Measurements from ENCODE around the gene INPP5A.

Gene INPP5A

GRCh38 chr10:132631338-132631735, 93.8 kb downstream of the INPP5A start:
- peak; percentile 71 for DNase-seq (ENCODE audit: low spot score)

DNA sequence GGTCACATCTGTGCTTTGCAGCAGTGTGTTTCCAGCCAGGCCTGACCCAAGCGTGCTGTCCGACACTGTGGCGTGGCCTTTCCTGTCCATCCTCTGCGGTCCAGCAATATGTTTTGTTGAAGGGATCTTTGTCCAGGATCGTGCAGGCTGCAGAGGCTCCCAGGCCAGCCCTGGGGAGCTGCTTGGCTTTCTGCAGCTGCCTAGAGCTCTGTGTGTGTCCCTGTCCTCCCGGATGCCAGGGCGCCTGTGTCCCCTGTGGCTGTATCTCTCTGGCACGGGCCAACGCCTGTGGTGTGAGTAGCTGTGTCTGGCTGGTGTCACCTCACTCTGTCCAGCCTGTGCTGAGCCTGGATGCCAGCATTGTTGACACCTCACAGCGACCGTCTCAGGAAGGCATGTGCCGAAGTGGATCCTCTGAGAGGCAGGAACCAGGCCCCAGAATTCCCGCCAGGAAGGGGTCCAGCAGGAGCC, 94.5 kb downstream of the INPP5A start:
- no peak for DNase-seq (ENCODE audit: low spot score)

DNA sequence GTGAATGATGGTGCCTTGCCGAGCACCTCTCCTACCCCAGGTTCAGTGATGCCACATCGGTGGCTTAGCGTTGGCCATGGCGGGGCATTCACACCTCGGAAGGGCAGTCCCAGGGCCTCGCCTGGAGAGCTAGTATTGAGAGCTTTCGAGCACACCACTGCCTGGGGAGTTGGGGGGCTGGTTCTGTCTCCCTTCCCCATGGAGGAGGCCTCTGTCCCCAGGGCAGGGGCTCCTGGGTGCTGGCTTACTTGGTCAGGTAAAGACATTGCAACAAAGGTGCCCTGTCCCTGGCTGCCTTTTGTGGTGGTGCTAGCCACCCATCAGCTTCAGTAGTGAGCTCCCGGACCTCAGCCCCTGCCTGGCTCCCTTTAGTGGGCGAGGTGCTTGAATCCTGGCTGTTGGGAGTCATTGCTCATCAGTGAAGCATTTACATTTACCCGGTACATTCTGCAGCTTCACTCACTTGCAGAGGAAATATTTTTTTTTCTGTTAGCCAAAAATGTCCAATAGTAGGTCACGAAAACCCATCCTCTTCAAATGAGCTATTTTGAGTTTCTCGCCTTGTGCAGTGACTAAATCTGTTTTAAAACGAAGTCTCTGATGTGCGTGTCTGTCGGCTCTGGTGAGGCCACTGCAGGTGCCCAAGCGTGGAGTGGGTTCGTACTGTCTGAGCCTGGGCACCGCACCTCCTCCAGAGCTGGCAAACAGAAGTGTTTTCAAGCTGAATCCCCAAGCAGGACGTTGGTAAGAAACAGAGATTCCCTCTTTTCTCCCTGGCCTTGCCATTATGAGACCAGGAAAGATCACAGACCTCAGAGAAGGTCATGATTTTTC, 95.5 kb downstream of the INPP5A start:
- DNase-seq (ENCODE audit: low spot score) = peak; percentile 86

DNA sequence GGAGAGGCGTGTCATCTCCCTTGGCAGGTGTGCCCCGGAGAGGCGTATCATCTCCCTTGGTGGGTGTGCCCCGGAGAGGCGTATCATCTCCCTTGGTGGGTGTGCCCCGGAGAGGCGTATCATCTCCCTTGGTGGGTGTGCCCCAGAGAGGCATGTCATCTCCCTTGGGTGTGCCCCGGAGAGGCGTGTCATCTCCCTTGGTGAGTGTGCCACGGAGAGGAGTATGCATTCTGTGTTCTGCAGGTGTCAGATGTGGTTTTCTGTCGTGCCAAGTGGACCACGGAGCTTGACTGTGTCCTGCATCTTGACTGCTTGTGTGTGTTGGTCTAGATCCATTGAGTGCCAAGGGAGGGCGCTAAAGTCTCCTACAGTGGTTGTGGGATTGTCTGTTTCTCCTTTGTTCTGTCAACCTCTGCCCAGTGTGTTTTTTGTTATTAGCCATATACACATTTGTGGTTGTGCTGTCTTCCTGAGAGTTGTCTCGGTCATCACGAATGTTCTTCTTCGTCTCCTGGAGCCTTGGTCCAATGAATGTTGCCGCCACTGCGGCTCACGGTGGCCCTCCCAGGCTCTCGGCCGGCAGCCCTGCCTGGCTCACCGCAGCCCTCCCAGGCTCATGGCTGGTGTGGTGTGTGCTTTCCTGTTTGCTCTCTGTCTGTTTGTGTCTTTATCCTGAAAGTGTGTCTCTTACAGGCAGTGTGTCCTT, 96.8 kb downstream of the INPP5A start:
- DNase-seq (ENCODE audit: low spot score) = no peak

GRCh38 chr10:132634947-132635271, 97.3 kb downstream of the INPP5A start:
- DNase-seq (ENCODE audit: low spot score) = no peak

- no peak for DNase-seq (ENCODE audit: low spot score)
These were observed 98.8 kb downstream of the INPP5A start for GRCh38 chr10:132636358-132636757.

- DNase-seq (ENCODE audit: low spot score) = peak; percentile 89
These were observed 100.0 kb downstream of the INPP5A start for GRCh38 chr10:132637477-132638129.

- no peak for DNase-seq (ENCODE audit: low spot score)
These were observed 100.5 kb downstream of the INPP5A start for GRCh38 chr10:132638130-132638515.

DNA sequence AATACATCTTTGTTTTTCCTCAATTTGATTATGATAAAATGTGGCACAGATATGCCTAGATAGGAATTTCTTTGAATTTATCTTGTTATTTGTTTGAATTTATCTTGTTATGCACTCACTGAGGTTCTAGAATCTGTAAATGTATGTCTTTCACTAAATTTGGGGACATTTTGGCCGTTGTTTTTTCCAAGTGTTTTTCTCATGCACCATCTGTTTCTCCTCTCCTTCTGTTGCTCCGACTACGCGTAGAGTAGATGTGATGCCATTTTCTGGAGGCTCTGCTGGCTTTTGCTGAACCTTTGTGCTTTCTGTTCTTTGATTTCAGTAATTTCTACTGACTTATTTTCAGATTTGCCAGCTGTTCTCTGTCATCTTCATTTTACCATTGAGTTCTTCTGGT, 101.9 kb downstream of the INPP5A start:
- no peak for DNase-seq (ENCODE audit: low spot score)

- DNase-seq (ENCODE audit: low spot score) = no peak
These were observed 102.9 kb downstream of the INPP5A start for GRCh38 chr10:132640326-132641125.

- no peak for DNase-seq (ENCODE audit: low spot score)
These were observed 103.8 kb downstream of the INPP5A start for GRCh38 chr10:132641401-132641800.

- no peak for DNase-seq (ENCODE audit: low spot score)
These were observed 104.6 kb downstream of the INPP5A start for GRCh38 chr10:132641966-132642731.

- no peak for DNase-seq (ENCODE audit: low spot score)
These were observed 105.1 kb downstream of the INPP5A start for GRCh38 chr10:132642732-132643008.

DNA sequence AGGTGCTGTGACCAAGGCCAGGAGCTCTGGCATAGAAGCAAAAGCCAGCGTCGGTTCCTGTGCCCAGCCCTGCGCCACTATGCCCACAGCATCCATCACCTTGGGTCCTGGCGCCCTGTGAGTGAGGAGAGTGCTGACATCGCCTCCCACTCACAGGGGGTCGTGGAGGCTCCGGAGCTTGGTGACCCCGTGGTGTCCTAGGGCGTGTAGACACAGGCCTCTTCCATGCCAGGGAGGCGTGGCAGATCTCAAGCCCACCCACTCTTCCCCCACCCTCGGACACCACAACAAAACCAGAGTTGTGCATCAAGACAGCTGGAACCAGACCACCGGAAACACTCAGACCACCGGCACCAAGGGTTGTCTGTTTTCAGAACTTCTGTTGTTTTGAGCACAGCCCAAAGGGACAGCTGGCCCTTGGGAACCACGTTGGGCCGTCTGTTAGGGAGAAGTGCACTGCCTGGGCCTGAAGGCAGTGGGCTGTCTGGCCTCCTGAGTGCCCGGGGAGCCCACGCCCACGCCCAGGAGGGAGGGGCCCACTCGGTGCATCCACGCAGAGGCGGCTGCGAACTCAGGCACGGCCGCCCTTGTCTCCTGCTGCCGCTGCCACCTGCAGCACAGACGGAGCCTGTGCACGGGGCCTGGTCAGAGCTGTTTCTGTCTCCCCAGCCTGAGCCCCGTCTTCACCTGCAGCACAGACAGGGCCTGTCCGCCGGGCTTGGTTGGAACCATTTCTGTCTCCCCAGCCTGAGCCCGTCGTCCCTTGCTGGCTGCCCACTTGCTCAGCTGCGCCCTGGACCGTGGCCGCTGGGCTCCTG, 106.3 kb downstream of the INPP5A start:
- DNase-seq (ENCODE audit: low spot score) = no peak

DNA sequence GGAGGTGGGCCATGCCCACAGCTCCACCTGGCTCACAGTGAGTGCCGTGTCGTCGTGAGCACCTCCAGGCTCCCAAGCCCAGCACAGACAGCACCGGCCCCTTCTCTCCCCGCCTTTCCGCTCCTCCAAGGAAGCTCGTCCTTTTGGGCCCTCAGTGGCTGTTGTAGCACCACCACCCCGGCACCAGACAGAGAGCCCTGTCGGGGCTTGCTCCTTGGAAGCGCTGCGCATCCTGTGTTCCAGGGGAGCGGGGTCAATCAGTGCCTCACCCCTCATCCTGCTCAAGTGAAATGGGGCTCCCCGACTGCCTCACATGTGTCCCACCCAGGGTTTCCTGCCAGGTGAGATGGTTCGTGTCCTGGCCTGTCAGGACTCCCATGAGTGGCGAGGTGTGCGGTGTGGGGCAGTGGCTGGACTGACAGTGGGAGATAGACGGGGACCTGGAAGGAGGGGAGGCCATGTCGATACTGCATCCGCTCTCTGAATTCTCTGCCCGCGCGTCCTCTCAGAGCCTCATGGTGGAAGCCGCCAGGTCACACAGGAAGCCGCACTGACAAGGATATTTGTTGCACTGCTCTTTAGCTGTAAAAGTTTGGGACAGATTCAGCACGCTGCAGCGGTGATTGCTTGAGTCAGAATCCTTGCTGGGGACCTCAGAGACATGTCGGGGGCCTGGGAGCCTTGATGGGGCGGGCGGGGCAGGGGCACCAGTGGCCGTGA, 107.1 kb downstream of the INPP5A start:
- no peak for DNase-seq (ENCODE audit: low spot score)

DNA sequence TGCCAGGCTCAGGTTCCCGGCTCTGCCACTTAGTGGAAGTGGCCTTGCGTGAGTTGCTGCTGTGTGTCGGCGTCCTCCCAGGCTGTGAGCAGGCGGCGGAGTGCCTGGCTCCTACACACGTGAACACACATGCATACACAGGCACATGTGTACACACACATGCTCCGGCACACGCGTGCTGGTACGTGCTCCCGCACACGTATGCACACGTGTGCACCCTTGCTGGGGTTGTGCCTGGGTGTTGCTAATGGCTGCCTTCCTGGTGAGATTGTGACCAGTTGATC, 107.6 kb downstream of the INPP5A start:
- no peak for DNase-seq (ENCODE audit: low spot score)

DNA sequence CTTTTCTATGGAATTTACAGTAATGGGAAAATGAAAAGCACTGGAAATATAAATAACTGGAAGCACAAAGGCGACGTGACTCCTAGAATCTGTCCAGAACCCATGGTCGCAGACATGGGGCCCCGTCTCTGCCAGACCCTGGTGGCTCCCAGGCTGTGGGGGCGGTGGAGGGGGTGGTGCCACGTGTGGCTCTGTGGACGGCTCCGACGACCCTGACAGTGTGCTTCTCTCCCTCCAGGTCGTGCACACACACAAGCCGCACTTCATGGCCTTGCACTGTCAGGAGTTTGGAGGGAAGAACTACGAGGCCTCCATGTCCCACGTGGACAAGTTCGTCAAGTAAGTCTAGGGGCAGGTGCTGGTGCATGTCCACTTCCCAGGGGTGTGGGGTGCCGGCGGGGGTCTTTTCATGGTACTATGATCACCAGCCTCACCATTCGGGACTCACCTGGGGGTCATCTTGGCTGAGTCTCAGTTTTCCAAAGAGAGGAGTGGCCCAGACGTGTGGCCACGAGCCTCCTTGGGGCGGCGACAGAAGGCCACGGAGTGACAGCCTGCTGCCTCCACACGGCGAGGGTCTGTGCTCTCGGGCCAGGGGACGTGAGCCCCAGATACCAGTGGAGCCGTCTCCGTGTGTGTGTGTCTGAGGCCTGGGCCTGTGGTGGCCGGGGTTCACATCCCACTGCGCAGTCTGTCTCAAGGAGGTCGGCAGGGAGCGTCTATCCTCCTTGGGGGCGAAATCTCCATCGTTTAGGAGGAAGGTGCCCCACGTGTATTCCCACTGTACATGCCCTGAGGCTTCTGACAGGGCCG, 108.2 kb downstream of the INPP5A start:
- no peak for DNase-seq (ENCODE audit: low spot score)

- DNase-seq (ENCODE audit: low spot score) = no peak
These were observed 109.0 kb downstream of the INPP5A start for GRCh38 chr10:132646443-132647097.

GRCh38 chr10:132647424-132647823, 109.8 kb downstream of the INPP5A start:
- no peak for DNase-seq (ENCODE audit: low spot score)
